Stimulated activated CD4-positive, alpha-beta T cell treated with anti-CD3 and anti-CD28 coated beads, TNF-alpha, amount 100 ng/mL, for 4 hours (primary cell): ENCODE results near the gene C1orf185.
"Not testable (repeated sequence)": the region's sequence is repeated elsewhere in the genome, so short reads cannot be mapped to it uniquely, and the experiment has no call there.

ENCODE experiments used
- DNase-seq, 3 experiments: peaks; one replicate each; pipeline ENCODE4 v3.0.0-alpha.2; 2020; ENCODE audit warnings: low read depth in 3 of 3

Gene C1orf185

DNA sequence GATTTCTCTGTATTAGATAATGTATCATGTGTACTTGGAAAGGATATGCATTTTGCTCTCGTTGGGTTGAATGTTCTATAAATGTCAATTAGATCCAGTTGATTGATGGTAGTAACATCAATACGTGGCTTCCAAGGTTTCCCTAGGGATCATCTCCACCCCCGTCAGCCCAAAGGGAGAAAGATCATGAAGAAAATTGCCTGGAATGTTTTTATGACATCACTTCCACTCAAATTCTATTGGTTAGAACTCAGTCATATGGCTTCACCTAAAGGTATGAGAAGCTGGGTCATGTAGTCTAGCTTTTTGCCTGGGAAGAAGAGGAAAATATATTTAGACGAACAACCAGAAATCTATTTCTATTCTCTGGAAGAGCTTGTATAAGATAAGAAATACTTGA lies at the start of gene C1orf185:
Gene C1orf185 (plus strand): TSS at position 253 of the 400 bp plus-strand sequence. CDS start 6 bp downstream, at position 259.
- DNase-seq: no peak

DNA sequence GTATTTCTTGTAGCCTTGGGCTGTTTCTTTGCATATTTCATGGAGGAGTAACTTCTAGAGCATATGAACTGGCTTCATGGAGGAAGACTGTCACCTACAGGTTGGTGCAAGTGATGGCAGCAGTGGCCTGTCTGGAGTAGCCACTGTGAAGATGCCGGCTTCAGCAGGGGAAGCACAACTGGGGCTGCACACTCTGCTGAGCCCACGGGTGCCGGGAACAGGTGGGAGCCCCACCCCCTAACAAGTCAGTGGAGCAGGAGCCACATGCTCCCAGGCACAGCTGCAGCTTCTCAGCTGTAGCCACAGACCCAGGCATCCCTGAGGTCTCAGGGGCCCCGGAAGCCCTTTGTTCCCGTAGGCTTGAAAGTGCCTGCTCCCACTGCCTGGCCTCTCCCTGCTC lies 43.2 kb upstream of the C1orf185 start:
- DNase-seq: no peak

DNA sequence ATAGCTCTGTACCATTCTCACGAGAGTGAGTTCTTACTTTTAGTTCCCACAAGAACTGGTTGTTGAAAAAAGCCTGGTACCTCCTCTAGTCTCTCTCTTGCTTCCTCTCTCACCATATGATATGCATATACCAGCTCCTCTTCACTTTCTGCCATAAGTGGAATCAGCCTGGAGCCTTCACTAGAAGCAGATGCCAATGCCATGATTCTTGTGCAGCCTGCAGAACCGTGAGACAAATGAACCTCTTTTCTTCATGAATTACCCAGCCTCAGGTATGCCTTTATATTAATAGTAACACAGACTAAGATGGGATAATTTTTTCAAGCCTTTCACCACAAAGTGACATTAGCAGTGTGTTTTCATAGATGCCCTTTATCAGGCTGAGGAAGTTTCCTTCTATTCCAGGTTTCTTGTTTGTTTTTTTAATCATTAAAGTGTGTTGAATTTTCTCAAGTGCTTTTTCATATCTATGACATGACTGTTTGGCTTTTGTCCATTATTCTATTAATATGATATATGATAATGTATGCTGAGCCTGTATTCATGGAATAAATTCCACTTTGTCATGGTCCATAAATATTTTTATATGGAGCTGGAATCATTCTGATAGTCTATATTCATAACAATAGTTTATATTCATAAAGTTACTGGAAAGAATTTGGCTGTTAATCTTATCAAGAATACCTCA lies 40.7 kb upstream of the C1orf185 start:
- no peak for DNase-seq

DNA sequence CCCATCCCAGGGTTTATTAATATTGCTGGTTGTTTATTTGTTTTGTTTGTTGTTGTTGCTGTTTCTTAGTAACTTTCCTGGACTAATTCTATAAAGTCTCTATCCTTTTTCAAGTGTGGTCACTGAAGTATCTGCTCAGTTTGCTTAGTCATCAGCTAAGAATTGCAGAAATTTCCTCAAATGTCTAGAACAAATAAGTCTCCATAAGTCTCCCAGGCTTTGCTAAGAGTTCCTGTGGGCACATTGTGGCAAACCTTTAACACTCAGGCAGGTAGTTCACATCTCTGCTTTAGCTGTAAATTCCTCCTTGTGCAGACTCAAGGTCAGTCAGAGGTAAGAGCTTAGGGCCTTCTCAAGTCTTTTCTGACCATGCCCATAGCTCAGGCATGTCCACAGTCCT lies 38.9 kb upstream of the C1orf185 start:
- no peak for DNase-seq

DNA sequence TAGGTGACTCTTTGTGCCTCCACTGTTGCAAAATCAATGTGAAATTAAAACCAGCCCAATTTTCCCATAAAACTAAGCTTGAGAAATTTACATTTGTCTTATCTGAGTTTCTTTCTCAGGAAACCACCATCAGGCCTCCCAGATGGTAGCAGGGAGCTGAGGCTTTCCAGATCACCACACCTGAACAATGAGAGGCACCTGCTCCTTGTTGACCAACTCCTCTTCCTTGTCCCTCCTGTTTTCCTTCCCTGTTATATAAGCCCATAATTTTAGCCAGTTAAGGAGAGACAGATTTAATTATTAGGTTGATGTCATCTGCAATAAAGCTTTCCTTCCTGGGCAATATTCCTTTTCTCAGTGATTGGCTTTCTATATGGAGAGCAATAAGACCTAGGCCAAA lies 32.0 kb upstream of the C1orf185 start:
- no peak for DNase-seq

DNA sequence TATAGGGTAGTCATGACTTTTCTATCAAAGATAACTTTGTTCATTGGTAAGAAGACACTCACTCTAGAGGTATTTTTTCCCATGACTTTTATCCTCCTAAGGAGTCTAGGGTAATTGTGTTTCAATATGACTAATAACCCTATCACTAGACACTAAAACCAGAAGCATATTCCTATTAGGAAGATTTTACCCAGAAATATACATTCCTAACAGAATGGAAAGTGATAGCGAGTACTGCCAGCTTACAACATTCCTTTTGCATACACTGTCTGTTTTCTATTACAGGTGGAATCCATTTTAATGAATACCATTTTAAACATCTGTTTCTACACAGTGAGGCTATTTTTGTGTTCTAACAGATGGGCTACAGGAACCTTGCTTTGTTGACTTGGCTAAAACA lies 31.4 kb upstream of the C1orf185 start:
- DNase-seq: no peak

DNA sequence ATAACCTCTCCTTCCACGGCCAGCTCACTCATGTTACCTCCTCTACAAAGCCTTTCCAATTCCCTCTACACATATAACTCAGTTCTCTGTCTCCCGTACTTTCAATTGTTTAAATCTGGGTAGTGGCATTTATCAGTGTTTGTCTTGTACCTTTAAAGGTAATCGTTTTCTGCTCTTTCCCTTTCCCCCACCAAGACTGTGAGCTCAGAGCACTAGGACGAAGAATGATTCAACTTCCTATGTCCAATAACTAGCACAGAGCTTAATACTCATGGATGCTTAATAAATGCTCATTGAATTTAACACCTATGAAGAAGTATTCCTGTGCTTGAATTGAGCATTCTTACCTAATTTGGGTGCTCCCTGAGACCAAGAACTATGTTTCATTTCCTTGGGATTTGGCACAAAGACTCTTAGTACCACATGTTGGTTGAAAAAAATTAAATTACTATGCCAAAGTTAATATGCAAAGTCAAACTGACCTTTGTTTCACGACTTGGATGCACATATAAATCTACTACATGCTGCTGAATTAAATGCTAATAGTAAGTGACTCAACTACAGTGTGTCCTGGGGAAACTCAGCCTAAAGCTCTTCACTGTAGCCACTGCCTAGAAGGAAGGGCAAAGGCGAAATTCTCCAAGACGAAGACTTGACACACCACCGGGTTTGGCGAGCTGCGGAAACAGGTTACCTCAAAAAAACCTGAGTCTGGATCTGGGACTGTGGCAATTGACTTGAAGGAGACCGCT lies 30.6 kb upstream of the C1orf185 start:
- no peak for DNase-seq

DNA sequence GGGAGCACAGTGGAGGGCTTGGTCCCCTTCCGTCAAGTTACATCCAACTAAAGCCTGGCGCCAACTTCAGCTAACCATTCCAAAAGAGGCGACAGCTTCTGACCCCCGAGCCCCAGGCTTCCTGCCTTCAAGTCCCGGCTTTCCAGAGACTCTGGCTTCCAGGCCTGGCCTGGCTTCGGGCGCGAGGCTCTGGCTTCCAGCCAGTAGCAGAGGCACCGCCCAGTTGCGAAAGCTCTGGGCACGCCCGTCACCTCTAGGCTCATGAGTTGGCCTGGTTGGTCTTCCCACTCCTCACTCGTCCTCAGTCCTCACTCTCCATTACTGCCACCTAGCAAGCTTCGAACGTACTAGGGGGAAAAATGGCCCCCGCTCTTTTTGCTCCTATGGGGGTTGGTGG lies 30.0 kb upstream of the C1orf185 start:
- no peak for DNase-seq

DNA sequence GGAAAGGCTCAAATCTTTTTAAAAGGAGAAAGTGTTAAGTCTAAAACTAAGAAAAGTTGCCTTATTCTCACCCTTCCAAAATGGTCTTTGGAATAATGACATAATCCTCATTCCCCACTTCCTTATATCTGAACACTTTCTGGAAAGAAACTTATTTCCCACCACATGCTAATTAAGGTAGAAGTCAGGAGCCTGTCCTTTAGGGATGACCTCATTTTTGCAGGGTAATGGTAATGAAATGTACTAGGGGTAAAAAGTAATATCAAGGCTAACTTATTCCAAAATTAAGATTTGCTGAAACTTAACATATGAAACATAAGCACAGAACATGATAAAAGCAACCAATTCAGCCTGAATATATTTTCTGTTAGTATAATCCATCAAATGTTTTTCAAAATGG lies 29.4 kb upstream of the C1orf185 start:
- DNase-seq: no peak

DNA sequence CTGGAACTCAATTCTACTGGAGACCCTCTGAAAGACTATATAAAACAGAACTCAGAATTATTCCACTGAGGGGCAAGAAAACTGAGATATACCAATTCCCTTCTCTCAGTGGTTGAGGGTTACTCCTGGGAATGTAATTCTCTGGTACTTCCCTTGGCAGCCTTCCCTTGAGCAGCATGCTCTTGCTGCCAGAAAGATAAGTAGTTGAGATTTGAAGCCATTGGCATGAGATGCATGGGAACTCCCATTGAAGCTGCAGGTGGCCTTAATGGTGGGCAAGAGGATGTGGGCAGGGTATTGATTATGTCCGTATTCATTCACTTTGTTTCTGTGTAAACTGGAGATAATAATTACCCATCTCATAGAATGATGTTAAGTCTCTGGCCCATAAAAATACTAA lies 28.6 kb upstream of the C1orf185 start:
- no peak for DNase-seq

DNA sequence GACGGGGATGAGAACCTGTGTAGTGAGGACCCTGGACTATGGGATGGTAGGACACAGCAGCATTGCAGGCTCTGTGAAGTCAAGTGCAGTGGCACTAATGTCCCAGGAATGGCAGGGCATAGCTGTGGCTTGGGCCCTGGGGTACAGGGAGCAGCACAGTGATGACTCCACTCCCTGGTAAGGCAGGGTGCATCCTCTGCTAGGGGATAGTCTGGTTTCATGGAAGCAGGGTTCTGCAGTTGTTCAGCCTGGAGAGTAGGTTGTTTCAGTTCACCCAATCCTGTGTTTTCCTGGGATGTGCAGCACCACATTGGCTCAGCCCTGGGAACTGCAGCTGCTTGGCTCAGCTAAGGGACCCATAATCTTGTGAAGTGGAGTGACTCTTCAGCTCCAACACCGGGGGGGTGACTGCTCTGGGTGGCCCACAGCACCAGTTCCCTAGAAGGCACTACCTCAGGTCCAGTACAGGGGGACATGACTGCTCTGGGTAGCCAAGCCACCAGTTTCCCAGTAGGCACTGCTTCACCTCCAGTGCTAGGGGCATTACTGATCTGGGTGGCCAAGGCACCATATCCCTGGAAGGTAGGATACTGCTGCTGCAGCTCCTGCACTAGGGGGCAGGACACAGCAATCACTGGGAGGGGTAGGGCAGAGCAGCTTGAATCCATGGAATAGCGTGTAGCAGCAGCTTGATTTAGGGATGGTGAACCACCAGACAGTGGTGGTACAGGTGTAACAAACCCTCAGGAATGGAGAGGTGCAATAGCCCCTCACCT lies 15.3 kb upstream of the C1orf185 start:
- no peak for DNase-seq

DNA sequence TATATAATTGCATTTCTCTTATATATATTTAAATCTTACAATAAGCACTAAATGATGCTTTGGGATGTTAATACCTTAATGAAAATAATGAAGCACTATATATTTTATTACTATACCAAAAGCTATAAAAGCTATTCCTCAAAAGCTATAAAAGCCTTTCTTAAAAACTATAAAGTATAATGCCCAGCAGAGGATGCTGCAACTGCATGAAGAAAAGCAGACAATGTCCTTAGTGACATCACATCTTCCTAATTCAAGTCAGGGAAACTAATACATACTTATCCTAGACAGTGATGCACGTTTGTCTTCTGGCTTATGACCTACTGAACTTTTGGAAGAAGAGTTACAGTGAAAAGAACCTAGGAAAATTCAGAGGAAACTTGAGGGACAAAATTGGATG lies 13.6 kb upstream of the C1orf185 start:
- DNase-seq: no peak

DNA sequence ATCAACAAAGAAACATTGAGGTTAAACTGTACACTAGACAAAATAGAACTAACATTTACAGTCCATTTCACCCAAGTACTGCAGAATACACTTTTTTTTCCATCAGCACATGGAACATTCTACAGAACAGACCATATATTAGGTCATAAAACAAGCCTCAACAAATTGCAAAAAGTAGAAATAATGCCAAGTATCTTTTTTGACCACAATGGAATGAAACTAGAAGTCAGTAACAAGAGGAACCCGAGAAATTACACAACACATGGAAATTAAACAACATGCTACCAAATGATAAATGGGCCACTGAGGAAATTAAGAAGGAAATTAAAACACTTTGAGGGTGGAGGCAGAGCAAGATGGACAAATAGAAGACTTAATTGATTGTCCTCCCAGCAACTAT lies 8.4 kb upstream of the C1orf185 start:
- DNase-seq: no peak

DNA sequence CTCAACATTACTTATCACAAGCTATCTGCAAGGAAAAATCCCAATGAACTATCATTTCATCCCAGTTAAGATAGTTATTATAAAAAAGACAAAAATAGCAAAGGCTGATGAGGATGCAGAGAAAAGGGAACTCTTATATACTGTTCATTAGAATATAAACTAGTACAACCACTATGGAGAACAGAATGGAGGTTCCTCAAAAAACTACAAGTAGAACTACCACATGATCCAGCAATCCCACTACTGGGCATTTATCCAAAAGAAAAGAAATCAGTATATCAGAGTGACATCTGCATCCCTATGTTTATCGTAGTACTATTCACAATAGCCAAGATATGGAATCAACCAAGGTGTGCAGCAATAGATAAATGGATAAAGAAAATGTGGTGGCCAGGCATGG lies 4.9 kb upstream of the C1orf185 start:
- DNase-seq: no peak

DNA sequence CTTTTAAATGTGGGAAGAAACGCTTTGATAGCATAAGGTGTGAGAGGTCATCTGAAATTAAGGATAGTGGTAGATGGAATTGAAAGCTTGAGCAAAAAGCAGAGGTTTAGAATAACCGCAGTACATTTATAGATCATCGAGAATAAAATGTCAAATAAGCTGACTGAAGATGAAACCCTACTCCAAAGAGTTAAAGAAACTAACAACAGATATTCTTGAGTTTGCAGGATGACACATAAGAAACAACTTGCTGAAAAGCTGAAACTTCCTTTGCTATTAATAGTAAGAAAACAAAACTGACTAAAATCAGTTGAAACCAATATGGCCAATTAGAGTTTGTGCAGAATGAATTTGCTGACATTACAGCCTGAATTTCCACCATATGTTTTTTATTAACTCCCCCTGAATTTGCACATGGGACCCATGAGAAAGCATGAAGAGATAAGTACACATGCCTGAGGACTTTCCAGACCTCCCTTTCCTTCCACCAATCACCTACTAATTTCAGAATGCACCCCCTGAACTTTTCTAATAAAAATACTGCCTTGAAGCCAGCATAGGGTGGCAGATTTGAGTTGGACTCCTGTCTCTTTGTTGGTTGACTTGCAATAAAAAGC lies 1.7 kb upstream of the C1orf185 start:
- DNase-seq: no peak

DNA sequence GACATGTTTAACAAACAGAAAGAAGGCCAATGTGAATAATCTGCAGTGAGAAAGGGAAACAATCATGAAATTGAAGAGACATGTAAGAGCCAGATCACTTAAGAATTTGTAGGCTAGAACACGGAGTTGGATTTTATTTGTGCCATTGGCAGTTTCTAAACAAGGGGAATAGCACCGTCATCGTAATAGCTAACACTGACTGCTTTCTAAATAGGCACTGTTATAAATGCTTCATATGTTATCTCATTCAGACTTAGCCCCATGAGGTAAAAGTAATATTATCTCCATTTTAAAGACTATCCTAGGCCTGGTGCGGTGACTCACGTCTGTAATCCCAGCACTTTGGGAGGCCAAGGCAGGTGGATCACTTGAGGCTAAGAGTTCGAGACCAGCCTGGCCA lies 12.1 kb downstream of the C1orf185 start:
- DNase-seq: no peak

DNA sequence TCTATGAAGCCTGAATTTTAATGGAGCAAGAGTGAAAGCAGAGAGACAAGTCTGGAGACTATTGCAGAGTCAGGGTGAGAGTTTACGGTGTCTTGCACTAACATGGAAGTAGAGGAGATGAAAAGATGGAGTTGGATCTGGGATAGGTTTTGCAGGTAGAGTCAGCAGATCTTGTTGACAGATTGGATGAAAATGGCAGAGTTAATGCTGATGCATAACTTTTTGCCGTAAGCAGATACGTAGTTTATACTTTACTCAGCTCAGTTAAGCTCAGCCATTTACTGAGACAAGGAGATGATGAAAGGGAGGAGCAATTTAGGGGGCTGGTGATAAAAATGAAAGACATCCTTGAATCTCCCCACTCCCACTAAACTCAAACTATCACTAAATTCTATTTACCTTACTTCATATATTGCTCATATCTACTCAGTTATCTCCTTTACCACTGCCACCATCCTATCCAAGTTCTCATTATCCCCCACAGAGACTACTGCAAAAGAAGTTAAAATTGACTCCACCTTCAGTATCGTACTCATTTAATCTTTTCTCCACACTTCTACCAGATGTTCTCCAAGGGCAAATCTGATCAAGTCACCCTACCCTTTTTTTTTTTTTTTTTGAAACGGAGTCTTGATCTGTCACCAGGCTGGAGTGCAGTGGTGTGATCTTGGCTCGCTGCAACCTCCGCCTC lies 13.8 kb downstream of the C1orf185 start:
- no peak for DNase-seq

DNA sequence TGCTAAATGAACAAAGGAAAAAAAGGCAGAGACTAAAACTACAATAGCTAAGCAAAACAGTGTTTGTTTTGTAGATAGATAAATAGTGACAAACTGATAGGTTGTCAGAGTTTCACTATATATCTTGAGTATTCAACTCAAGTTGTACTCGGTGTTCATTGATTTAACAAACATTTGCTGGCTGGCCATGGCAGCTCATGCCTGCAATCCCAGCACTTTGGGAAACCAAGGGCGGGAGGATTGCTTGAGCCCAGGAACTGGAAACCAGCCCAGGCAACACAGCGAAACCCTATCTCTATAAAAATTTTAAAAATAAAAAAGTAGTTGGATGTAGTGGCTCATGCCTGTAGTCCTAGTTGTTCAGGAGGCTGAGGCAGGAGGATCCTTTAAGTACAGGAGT lies 17.3 kb downstream of the C1orf185 start:
- no peak for DNase-seq

DNA sequence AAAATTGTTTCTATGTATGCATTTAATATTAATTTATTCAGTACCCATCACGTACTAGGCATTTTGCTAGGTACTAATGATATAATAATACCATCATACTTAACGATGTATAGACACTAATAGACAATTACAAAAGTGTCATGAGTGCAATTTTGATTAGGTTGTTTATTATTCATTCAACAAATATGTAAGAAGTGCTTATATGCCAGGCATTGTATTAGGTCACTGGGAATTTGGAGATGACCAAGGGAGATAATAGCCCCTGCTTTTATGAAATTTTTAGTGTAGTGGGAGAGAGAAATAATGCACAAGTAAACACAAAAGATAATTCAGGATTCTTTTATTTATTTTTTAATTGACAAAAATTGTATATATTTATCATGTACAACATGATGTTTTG lies 18.6 kb downstream of the C1orf185 start:
- no peak for DNase-seq

DNA sequence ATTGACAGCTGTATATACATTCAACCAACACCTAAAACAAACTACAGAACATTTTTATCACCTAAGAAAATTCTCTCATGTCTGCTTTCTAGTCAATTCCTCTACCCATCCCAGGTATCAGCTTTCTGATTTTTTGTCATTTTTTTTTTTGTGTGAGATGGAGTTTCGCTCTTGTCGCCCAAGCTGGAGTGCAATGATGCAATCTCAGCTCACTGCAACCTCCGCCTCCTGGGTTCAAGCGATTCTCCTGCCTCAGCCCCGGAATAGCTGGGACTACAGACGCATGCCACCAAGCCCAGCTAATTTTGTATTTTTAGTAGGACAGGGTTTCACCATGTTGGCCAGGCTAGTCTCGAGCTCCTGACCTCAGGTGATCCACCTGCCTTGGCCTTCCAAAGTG lies 25.1 kb downstream of the C1orf185 start:
- DNase-seq: not testable (repeated sequence)

DNA sequence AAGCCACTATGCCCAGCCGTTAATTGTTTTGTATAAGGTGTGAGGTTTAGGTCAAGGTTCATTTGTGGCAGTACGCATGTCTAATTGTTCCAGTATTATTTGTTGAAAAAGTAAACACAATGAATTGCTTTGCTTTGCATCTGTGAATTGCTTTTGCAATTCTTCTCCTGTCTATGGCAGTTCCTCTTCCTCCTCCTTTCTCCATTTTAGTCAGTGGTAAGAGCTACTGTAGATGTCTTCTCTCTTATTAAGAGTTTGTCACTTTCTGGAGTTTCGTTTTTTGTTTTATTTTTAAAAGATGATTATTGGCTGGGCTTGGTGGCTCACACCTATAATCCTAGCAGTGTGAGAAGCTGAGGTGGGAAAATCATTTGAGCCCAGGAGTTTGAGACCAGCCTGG lies 29.2 kb downstream of the C1orf185 start:
- no peak for DNase-seq

DNA sequence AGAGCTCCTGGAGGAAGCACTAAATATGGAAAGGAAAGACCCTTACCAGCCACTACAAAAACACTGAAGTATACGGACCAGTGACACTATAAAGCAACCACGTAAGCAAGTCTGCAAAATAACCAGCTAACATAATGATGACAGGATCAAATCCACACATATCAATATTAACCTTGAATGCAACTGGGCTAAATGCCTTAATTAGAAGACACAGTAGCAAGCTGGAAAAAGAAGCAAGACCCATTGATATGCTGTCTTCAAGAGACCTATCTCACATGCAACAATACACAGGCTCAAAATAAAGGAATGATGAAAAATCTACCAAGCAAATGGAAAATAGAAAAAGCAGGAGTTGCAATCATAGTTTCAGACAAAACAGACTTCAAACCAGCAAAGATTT lies 31.0 kb downstream of the C1orf185 start:
- no peak for DNase-seq
